Measurements from ENCODE around the gene FBXO21.

The FBXO21 gene

DNA sequence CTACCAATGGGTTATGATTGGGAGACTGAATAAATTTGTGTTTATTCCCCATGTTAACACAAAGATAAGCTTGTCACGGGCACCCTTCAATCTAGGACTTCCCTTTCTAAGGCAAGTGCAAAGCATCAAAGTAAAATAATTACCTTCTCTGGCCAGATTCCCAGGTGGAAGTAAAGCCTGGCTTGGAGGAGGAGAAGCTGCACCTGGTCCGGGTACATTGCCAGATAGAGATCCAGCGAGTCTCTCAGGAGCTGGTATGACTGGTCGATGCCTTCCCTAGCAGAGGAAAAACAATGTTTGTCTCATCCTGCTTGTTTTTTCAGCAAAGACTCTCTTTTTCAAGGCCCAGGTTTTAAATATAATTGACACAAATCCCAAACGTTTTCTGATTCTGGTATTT is 24.9 kb downstream of the FBXO21 start:
- no peak for DNase-seq (ENCODE audit: low spot score)

DNA sequence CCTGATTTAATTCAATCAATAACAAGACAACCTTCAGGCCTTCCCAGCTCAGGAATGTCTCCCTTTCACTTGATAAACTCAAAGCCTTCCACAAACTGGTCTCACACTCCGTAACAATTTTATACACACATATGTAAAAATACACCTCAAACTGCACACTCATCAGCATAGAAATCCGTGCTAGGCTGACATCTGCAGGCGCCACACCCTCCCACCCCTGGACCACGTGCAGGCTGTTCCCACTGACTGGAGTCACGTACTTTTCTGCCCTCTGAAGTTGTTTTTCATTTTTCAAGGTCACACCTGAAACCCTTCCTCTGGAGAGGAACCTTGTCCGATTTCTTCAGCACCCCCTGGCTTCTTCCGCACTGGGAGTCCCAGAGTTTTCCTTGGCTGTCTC is 27.6 kb downstream of the FBXO21 start:
- DNase-seq (ENCODE audit: low spot score), result no peak

DNA sequence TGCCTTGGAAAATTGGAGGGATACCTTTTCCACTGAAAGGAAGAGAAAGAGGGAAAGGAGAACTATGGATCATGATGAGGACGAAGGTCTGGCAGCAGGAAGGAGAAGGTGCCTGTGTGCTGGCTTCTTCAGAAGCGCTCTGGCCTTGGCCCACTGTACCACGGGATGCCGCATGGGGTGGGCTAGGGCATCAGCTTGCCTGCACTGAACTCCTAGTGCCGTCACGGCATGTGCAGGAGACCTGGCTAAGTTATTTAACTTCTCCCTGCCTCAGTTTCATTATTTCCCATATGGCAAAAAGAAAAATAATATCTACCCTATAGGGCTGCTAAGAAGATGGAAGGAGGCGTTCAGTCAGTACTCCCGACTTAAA is 28.1 kb downstream of the FBXO21 start:
- DNase-seq (ENCODE audit: low spot score), result no peak

DNA sequence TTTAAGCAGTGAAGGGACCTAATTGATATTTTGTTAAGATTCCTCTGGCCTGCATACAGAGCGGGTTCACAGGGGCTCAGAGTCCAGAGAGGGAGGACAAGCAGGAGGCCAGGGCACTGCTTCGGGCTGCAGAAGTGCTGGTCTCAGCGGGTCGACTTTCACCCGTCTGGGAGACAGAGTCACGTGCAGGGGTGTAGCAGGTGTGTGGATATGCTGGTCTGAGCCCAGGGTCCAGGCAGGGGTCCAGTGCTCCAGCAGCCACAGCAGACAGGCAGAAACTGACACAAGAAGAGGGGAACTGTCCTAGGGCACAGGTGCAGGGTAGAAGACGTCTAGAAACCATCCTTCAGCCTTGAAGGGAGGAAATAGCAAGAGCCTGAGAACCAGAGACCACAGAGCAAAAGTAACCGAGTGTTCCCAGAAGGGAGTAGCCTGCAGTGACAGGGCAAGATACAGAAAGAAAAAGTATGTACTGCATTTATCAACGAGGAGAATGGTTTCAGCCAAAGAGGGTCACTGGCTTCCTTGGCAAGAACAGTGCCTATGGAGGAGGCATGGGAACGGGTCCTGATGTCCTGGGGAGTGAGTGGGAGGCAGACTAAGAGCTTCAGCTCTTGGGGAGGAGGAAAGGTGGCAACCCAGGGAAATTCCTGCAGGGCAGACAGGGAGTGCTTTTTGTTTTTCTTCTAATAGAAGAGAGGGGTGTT is 28.7 kb downstream of the FBXO21 start:
- DNase-seq (ENCODE audit: low spot score), result no peak

DNA sequence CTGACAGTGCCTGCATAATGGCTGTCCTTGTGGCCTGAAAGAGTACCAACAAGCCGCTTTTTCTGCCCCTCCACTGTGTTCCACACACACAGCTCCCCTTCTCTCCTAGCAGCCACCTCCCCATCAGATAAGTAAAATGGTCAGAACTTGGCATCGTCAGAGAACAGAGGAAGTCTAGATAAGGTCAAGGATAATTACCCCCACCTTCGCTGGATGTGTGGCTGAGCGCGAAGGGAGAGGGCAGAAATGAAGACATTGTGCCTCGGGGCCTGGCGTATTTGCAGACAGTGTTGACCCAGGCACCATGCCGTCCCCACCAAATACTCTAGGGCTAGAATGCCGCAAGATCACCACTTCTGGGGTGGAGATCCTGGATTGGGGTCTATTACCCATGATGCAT is 30.6 kb downstream of the FBXO21 start:
- no peak for DNase-seq (ENCODE audit: low spot score)

DNA sequence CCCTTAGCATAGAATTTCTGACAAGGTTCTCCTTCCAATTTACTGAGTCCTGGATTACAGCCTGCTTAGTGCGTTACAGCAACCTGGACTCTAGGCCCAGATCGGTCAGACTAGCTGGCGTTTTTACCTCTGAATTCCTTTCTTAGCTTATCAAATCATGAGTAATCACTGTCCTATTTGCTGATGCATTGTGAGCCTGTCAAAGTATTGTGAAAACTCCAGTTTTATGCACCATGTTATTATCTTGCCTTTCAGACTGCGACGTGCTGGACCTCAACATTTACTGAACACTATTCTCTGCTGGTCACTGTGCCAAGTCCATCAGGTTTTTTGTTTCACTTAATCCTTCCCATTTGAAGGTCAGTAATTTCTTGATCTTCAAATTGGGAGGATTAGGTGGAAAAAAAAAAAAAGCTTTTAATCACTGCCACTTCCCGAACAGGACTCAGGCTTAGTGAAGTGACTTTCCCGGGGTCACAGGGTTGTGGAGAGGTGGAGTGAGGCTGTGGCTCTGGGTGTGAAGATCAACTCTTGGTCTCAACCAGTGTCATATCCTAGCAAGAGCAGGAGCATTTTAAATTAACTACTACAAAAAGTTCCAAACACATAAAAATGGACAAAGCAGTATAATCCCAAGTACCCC is 31.2 kb downstream of the FBXO21 start:
- DNase-seq (ENCODE audit: low spot score), result no peak

DNA sequence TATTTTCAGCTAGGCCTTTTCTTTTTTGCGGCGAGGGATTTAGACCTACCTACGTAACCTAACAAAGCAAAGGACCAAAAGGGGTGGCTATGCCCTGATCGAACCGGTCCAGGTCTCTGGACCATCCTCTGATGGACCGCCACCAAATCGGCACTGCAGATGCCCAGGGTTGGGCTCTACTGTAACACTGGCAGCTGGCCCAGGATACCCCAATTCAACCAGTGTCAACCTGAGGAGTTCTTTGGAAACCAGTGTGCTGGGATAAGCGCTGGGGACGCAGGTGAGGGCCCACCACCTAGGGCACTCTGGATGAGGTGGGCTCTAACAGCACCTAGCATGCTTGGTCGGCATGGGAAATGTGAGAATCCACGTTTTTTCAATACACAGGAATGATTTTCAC is 32.2 kb downstream of the FBXO21 start:
- DNase-seq (ENCODE audit: low spot score), result no peak

DNA sequence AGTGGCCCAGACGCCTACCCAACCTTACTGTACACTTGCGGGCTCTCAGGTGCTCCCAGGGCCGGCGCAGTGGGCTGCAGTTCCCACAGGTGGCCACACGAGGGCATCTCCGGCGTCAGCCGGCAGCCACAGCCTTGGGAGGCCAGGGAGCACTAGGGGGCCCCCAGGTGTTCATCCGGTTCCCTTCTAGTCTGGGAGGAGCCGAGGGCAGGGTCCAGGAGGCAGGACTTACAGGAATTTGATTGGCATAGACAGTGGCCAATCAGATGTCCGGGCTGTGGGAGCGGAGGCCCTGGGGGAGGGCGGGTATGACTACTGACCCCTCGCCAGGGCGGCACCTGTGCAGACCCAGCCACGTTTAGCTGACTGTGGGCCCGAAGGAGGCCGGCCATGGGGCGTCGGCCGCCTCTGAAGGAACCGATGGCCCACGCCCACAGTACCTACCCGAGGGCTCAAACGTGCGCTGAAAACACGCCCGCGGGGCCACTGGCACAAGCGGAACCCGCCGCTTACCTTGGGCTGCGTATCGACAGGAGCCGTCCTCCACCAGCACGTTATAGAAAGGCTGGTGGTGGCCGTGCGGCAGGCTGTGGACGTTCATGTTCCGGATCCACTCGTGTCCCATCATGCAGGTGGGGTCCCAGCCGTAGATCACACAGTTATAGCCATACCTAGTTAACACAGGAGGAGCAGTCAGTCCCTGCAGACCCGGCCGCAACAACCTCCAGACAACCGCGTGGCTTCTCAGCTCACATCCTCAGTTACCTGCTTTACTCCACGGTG is 34.8 kb downstream of the FBXO21 start:
- no peak for DNase-seq (ENCODE audit: low spot score)

DNA sequence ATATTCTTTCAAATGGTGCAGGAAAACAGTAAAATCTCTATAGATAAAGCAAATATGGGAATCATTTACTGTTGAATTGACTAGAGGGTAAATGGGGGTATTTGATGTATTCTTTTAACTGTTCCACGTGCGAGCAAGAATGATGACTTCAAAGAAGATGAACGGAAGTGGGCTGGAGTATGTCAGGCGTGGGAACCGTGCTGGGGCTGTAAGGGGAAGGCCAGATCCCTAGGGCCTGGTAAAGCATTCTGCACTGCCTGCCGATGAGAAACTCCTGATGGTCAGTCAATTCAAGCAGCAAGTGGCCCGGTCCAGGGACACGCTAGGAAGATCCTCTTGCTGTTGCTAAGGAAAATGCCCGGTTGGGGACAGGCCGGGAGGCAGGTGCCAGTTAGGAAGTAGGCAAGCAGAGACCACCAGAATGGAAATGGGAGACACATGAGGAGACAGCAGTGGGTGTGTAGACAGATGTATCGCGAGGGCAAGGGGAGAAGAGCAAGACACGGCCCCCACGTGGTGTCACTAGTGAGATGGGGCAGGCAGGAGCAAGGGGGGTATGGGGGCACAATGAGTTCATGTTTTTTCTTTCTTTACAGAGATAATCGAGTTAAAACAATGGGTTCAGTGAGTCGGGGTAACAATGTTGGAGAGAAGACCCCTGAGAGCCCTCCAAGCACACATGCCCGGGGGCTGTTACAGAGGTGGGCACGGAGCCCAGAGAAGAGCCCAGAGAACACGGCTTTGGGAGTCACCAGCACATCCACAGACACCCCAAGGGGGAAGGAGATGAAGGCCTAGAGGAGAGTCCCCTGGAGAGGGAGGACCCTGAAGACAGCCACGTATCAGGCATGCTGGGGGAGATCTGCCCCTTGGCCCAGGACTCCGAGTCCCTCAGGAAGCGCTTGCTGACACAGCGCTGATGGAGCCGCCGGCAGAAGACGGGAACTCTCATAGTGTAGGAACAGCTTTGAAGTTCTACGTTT is 37.2 kb downstream of the FBXO21 start:
- DNase-seq (ENCODE audit: low spot score), result no peak

DNA sequence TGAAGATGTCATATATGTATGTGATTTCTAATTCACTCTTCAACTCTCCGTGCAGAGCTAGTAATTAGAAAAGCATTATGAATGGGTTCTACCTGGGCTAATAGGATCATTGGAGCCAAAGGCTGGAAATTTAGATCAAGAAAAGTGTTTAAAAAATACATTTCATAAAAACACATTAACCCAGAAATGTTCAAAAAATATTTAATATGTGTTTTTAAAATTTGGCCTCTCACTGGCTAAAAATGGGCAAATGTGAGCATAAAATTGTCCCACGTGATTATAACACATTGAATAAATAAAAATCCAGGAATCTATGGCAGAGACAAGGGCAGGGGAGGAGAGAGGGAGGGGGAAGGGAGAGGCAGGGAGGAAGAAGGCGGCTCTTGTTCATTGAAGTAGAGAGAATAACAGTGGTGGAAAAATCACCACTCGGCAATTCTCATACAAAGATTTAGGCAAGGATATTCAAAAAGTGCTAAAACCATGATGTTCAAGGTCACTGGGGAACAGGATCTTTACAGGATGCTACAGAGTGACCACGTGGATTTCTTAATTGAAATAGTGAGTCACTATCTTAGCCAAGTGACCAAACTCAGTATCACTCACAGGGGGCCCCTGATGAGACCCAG is 38.8 kb downstream of the FBXO21 start:
- DNase-seq (ENCODE audit: low spot score), result no peak

DNA sequence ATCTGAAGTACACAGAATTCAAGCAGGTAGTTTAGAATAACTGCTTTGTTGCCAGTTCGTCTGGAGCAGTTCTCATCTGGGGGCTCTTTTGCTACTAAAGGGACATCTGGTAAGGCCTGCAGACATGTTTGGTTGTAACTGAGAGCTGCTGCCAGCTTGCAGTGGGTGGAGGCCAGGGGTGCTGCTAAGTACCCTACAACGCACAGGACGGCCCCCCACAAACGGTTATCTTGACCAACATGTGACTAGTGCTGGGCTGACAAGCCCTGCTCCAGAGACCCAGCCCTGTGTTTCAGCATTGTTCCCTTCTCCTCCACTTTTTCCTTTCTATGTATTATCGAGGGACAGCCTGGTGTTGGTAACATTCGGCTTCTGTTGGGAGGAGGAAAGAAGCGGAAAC is 40.8 kb downstream of the FBXO21 start:
- no peak for DNase-seq (ENCODE audit: low spot score)

DNA sequence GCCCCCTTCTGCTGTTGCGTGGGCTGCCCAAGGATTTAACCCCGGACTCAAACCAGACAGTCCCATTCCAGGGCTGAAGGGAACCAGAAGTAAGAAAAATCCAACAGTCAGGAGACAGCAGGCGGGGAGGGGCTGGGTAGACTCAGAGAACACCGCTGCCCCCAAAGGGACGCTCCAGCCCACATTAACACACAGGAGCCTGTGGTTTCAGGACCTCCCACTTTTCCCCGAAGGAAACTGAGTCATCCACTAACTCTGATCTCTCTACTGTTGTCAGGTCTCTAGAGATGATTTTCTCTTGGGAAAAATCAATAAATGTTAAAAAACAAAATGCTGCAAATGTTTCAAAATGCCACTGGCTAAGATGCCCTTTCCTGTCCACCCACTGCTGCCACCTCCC is 41.6 kb downstream of the FBXO21 start:
- no peak for DNase-seq (ENCODE audit: low spot score)

DNA sequence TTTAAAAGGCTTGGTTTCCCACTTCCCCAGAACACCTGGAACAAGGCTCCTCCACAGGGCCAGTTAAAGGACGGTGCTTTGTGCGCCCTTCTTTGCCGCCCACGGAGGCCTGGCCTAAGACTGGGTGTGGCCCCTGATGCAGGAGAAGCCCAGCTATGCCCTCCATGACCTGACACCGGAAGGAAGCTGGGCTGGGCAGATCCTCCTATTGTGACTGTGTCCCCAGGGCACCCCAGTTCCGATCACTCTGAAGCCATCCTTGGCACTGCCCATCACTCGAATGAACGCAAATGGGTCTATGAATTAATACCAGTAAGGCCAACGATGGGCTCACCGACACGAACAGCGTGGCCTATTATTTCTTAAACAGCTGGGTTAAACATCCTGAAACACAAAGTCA is 42.6 kb downstream of the FBXO21 start:
- DNase-seq (ENCODE audit: low spot score), result no peak

DNA sequence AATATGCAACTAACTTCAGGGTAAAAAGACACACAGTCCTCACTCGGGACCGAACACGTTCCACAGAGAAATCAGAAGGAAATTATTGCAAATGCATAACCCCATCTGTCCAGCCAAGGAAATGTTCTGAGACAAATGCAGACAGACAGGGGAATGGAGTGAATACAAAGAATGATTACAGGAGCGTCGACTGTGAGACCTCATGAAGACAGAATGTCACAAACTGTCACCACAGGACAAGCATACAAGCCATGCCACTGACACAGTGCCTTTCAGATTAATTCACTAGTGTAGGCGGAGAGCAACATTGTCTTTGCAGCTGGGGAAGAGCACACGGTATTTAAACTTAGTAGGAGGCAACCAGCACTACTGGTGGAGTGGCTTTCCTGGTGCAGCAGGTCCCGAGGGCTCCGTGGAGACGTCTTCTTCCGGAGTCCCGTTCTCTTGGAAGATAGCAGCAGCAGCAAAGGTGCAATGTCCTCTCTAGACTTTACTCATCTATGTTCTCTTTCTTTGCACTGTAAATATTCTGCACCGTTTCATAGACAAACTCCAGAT is 44.6 kb downstream of the FBXO21 start:
- DNase-seq (ENCODE audit: low spot score), result no peak

DNA sequence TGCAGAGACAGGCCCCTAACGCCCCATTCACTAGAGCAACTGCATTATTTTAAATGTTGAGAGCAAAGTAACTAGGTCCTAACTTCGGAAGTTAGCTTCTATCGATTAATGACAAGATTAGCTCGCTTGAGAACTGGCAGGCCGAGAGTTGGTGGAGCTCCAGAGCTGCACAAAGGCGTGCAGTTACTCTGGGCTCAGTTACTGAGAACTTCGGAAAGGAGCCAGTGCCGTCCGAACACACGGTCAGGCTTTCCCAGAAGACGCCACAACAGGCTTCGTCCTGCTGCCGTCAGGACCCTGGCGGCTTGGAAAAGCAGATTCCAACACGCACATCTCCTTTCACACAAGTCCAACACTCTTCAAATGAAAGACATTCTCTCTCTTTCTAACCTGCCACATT is 45.7 kb downstream of the FBXO21 start:
- no peak for DNase-seq (ENCODE audit: low spot score)

DNA sequence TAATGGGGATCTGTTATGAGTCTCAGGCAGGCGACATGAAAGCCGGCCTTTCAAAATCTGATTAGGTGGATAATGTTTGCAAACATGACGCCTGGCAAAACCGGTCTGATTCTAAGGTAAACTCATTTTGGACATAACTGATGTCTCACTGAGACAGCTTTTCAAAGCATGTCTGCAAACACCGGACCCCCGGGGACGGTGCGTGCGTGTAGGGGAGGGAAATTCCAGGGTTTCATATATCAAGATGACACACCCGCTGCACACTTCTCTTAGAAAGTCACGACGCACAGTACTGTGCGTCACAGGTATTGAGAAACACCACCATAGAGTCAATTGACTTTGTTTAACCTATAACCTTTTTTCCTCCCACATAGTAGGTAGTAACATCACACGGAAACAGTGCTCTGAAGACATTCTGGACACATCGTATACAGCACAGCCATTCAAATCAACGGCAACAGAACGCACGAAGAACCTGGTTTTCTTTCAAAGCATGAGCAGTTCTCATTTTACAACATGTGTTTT is 47.2 kb downstream of the FBXO21 start:
- DNase-seq (ENCODE audit: low spot score), result no peak

DNA sequence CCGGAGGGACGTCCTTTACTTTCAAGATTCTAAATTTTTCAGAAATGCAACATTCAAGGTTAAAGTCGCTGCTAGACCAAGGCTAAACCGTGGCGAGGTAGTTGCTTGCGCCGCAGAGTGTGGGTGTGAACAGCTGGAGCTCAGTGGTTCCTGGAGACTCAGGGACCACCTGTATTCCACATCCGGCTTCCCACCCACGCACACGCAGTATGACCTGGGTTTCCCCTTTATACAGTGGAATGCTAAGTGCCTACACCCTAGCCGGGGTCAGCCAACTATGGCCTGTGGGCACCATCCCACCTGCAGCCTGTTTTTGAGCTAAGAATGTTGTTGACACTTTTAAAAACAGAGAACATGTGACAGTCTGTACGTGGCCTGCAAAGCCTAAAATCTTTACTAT is 48.2 kb downstream of the FBXO21 start:
- DNase-seq (ENCODE audit: low spot score), result no peak

DNA sequence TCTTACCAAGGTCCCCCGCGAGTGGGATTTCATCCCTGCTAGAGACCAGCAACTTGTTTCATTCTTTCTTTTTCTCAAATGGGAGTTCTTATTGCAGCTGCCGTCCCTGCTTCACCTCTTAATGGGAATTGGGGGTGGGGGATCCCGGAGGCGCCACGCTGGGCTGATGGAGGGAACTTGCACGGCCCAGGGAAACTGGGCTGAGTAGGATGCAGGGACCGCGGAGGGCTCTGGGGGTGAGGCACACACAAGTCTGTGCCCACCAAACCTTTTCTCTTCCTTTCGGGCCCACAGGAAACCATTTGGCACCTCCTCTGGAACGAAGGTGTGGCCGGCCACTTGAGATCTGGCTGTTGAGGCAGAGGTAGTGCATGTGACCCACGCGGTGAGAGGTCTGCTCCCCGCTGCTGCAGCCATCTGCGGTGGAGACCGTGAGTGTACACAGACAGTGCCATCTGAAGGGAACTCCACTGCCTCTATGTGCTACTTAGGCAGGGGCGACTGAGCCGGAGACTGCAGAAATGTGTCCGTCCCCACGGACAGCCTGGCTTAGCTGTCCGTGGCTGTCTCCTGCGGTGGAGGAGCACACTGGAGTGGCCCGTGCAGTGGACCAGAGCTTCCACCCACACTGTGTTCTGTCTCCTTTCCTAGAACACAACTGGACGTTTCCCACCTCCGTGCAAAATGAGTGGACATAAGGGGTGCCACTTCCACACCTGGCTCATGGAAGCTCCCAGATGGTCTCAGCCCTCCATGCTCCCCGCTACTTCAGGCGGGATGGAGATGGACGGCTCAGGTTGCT is 49.0 kb downstream of the FBXO21 start:
- DNase-seq (ENCODE audit: low spot score), result no peak

DNA sequence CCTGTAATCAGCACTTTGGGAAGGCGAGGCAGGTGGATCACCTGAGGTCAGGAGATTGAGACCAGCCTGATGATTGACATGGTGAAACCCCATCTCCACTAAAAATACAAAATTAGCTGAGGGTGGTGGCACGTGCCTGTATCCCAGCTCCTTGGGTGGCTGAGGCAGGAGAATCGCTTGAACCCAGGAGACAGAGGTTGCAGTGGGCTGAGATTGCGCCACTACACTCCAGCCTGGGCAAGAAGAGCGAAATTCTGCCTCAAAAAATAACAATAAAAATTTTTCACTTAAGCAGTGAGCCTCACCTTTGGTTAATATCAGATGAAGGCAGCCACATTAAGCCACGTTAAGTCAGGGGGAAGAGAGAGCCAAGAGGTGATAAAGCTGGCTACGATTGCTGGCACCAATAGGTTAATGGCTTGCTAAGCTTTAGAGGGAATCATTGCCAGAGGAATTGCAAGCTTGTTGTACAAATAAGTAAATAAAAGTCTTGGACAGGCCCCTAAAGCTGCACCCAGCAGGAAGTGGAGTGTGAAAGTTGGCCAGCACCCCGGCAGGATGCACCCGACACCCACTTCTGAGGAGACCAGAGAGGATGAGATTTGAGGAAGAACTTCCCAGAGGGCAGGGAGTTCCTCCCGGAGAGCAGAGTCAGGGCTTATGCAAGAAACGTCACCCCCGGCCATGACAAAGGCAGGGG is 49.7 kb downstream of the FBXO21 start:
- no peak for DNase-seq (ENCODE audit: low spot score)

Data from kidney capillary endothelial cell (primary cell).